SK-N-SH treated with all-trans-retinoic acid at 6 μM for 48 hours (cell line): ENCODE measurements around the gene ZBTB26.
A peak's percentile ranks its signal among the peaks of the same experiment; 100 is the strongest.
"Not testable (repeated sequence)": the region's sequence is repeated elsewhere in the genome, so short reads cannot be mapped to it uniquely, and the experiment has no call there.

Experiments used
- ATAC-seq: fragments of 200-7000 bp; cut with Tn5 transposase; 3 replicates; pipeline ENCODE4 v1.9.1; 2020; ENCODE audit warnings: mild to moderate bottlenecking, moderate library complexity
- ARNTL ChIP-seq: fragments of 450-650 bp; formaldehyde crosslinking; IDR thresholded peaks from 2 replicates; pipeline ENCODE4 v1.5.0; 2020; ENCODE audit warnings: low read depth, mild to moderate bottlenecking, moderate library complexity, borderline replicate concordance
- BACH2 ChIP-seq: fragments of 250-450 bp; sonication (Bioruptor Pico); IDR thresholded peaks from 2 replicates; pipeline ENCODE4 v1.9.0; 2021; ENCODE audit warnings: mild to moderate bottlenecking, borderline replicate concordance
- ESRRG ChIP-seq: fragments of 250-450 bp; sonication (Bioruptor Pico); IDR thresholded peaks from 2 replicates; pipeline ENCODE4 v1.6.1; 2021; ENCODE audit warnings: mild to moderate bottlenecking
- GLIS3 ChIP-seq: fragments of 250-450 bp; sonication (Bioruptor Pico); IDR thresholded peaks from 2 replicates; pipeline ENCODE4 v1.5.0; 2020; ENCODE audit warnings: mild to moderate bottlenecking, moderate library complexity
- OSR1 ChIP-seq: fragments of 250-450 bp; sonication (Bioruptor Pico); IDR thresholded peaks from 2 replicates; pipeline ENCODE4 v1.8.0; 2022; ENCODE audit warnings: moderate library complexity, mild to moderate bottlenecking, inconsistent platforms
- RARB ChIP-seq: fragments of 250-450 bp; sonication (Bioruptor Pico); IDR thresholded peaks from 2 replicates; pipeline ENCODE4 v1.8.0; 2021; ENCODE audit warnings: mild to moderate bottlenecking, moderate library complexity
- TCF4 ChIP-seq: fragments of 250-450 bp; sonication (Bioruptor Pico); IDR thresholded peaks from 2 replicates; pipeline ENCODE4 v1.8.0; 2021; ENCODE audit warnings: mild to moderate bottlenecking, moderate library complexity, borderline replicate concordance
- ZFP3 ChIP-seq: fragments of 250-450 bp; sonication (Bioruptor Pico); IDR thresholded peaks from 2 replicates; pipeline ENCODE4 v1.5.0; 2020; ENCODE audit warnings: mild to moderate bottlenecking, moderate library complexity
- ZNF70 ChIP-seq: fragments of 450-650 bp; formaldehyde crosslinking; IDR thresholded peaks from 2 replicates; pipeline ENCODE4 v1.5.0; 2020; ENCODE audit warnings: mild to moderate bottlenecking, moderate library complexity
- ZNF8 ChIP-seq: fragments of 450-650 bp; formaldehyde crosslinking; IDR thresholded peaks from 2 replicates; pipeline ENCODE4 v1.5.0; 2020; ENCODE audit warnings: mild to moderate bottlenecking, moderate library complexity
- TF ChIP-seq, protein P1 (sequence below): fragments of 250-450 bp; sonication (Bioruptor Pico); IDR thresholded peaks from 2 replicates; pipeline ENCODE4 v1.5.0; 2020; ENCODE audit warnings: mild to moderate bottlenecking, moderate library complexity
- TF ChIP-seq, protein P2 (sequence below): fragments of 250-450 bp; sonication (Bioruptor Pico); IDR thresholded peaks from 2 replicates; pipeline ENCODE4 v1.5.1; 2021; ENCODE audit warnings: mild to moderate bottlenecking, moderate library complexity
- TF ChIP-seq, protein P3 (sequence below): fragments of 250-450 bp; sonication (Bioruptor Pico); IDR thresholded peaks from 2 replicates; pipeline ENCODE4 v1.5.1; 2020; ENCODE audit warnings: low read depth, mild to moderate bottlenecking, moderate library complexity
- TF ChIP-seq, protein P4 (sequence below): fragments of 250-450 bp; sonication (Bioruptor Pico); IDR thresholded peaks from 2 replicates; pipeline ENCODE4 v1.8.0; 2020; ENCODE audit warnings: mild to moderate bottlenecking, moderate library complexity, borderline replicate concordance

ZBTB26 gene

DNA sequence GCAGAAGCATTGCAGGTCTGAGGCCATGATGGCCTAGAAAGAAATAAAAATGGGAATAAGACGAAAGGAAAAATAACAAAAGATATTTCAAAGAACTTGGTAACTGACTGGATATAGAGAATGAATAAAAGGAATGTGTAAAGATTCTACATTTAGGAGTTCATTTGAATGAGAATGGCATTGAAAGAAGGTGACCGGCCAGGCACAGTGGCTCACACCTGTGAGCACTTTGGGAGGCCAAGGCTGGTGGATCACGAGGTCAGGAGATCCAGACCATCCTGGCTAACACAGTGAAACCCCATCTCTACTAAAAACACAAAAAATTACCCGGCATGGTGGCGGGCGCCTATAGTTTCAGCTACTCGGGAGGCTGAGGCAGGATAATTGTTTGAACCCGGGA lies 8.6 kb downstream of the ZBTB26 start (continued):
- TF ChIP-seq, protein P1, sequence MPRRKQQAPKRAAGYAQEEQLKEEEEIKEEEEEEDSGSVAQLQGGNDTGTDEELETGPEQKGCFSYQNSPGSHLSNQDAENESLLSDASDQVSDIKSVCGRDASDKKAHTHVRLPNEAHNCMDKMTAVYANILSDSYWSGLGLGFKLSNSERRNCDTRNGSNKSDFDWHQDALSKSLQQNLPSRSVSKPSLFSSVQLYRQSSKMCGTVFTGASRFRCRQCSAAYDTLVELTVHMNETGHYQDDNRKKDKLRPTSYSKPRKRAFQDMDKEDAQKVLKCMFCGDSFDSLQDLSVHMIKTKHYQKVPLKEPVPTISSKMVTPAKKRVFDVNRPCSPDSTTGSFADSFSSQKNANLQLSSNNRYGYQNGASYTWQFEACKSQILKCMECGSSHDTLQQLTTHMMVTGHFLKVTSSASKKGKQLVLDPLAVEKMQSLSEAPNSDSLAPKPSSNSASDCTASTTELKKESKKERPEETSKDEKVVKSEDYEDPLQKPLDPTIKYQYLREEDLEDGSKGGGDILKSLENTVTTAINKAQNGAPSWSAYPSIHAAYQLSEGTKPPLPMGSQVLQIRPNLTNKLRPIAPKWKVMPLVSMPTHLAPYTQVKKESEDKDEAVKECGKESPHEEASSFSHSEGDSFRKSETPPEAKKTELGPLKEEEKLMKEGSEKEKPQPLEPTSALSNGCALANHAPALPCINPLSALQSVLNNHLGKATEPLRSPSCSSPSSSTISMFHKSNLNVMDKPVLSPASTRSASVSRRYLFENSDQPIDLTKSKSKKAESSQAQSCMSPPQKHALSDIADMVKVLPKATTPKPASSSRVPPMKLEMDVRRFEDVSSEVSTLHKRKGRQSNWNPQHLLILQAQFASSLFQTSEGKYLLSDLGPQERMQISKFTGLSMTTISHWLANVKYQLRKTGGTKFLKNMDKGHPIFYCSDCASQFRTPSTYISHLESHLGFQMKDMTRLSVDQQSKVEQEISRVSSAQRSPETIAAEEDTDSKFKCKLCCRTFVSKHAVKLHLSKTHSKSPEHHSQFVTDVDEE: no peak
- TF ChIP-seq, protein P2, sequence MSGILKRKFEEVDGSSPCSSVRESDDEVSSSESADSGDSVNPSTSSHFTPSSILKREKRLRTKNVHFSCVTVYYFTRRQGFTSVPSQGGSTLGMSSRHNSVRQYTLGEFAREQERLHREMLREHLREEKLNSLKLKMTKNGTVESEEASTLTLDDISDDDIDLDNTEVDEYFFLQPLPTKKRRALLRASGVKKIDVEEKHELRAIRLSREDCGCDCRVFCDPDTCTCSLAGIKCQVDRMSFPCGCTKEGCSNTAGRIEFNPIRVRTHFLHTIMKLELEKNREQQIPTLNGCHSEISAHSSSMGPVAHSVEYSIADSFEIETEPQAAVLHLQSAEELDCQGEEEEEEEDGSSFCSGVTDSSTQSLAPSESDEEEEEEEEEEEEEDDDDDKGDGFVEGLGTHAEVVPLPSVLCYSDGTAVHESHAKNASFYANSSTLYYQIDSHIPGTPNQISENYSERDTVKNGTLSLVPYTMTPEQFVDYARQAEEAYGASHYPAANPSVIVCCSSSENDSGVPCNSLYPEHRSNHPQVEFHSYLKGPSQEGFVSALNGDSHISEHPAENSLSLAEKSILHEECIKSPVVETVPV: no peak
- TF ChIP-seq ZNF8 (CRISPR knock-in tag): no peak
- TF ChIP-seq, all 23 proteins: peak for 0

DNA sequence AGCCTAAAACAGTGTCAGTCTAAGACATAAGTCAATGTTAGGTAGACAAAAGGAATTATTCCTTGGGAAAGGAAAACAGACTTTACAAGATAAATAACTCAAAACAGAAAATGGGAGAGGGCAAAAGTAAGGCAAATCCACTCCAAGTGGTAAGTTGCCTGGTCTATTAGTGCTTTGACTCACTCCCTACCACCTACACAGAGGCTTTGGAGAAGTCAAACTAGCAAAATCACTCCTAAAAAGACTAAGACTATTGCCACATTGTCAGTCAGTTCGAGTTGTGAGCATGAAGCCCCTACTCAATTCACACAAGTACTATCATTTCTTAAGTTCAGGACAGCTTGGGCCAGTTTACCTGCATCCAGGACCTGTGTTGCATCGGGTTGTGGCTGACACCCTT lies 13.0 kb downstream of the ZBTB26 start:
- TF ChIP-seq TCF4 (CRISPR knock-in tag) (no peak), ARNTL (no peak), OSR1 (CRISPR knock-in tag) (no peak), RARB (CRISPR knock-in tag) (no peak), BACH2 (CRISPR knock-in tag) (no peak), ZNF70 (CRISPR knock-in tag) (no peak)
- no peak for ATAC-seq

DNA sequence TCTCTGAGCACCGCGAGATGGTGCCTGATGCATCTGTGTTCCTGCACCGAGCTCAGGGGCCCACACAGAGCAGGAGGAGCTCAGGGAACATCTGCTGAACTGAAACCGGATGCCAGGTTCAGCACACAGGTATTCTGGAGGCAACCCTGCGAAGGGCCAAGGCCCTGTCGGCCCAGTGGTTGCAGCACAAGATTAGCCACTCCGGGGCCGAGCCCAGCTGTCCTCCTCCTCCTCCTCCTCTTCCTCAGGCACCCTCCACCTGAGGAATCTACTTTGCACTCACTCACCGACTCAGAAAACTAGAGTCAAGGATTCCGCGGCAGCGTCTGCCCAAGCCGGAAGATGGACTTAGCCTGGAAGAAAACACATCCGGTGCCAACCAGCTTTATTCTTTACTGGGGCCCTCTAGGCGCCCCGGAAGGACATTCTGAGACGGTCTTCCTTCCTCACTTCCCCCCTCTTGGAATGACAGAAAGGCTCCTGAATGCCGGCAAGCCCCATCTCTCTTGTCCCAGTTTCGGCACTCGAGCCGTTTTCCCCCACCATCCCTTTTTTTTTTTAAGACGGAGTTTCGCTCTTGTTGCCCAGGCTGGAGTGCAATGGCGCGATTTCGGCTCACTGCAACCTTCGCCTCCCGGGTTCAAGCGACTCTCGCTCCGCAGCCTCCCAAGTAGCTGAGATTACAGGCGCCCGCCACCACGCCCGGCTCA lies 18.2 kb downstream of the ZBTB26 start, which contains the start of gene ZBTB6:
Gene ZBTB6 (minus strand): TSS at position 360 of the 710 bp plus-strand sequence. CDS start 1,251 bp downstream, outside the sequence.
- TF ChIP-seq ESRRG (CRISPR knock-in tag) (0 out of 2 replicates have a peak, but pooled peaks have one; percentile 43), GLIS3 (CRISPR knock-in tag) (no peak)
- TF ChIP-seq, protein P3, sequence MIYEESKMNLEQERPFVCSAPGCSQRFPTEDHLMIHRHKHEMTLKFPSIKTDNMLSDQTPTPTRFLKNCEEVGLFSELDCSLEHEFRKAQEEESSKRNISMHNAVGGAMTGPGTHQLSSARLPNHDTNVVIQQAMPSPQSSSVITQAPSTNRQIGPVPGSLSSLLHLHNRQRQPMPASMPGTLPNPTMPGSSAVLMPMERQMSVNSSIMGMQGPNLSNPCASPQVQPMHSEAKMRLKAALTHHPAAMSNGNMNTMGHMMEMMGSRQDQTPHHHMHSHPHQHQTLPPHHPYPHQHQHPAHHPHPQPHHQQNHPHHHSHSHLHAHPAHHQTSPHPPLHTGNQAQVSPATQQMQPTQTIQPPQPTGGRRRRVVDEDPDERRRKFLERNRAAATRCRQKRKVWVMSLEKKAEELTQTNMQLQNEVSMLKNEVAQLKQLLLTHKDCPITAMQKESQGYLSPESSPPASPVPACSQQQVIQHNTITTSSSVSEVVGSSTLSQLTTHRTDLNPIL (CRISPR knock-in tag): no peak
- ATAC-seq: peak; percentile 99

DNA sequence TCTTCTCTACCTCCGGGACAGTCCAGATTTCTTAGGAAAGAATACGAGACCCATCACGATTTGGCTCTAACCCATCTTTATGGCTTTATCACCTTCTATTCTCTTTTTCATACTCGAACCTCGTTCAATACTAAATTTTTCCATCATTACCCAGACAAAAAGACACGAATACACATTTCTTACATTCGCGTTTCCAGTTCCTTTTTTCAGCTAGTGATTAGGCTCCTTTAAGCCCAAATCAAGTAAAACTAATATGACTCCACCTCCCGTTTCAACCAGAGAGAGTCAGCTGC lies 18.7 kb downstream of the ZBTB26 start:
- no peak for ATAC-seq
- TF ChIP-seq, protein P4, sequence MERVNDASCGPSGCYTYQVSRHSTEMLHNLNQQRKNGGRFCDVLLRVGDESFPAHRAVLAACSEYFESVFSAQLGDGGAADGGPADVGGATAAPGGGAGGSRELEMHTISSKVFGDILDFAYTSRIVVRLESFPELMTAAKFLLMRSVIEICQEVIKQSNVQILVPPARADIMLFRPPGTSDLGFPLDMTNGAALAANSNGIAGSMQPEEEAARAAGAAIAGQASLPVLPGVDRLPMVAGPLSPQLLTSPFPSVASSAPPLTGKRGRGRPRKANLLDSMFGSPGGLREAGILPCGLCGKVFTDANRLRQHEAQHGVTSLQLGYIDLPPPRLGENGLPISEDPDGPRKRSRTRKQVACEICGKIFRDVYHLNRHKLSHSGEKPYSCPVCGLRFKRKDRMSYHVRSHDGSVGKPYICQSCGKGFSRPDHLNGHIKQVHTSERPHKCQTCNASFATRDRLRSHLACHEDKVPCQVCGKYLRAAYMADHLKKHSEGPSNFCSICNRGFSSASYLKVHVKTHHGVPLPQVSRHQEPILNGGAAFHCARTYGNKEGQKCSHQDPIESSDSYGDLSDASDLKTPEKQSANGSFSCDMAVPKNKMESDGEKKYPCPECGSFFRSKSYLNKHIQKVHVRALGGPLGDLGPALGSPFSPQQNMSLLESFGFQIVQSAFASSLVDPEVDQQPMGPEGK: no peak
- TF ChIP-seq GLIS3 (CRISPR knock-in tag): no peak
- TF ChIP-seq ZNF70 (CRISPR knock-in tag): no peak
- no peak for TF ChIP-seq OSR1 (CRISPR knock-in tag)

DNA sequence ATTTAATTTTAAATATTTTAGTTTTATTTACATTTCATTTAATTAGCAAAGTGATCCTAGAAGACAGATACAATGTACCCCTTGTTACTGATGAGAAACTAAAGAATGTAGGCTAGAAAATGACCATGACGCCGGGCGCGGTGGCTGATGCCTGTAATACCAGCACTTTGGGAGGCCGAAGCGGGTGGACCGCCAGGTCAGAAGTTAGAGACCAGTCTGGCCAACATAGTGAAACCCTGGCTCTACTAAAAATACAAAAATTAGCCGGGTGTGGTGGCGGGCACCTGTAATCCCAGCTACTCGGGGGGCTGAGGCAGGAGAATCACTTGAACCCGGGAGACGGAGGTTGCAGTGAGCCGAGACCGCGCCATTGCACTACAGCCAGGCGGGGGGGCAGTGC lies 25.2 kb downstream of the ZBTB26 start:
- not testable (repeated sequence) for ATAC-seq

DNA sequence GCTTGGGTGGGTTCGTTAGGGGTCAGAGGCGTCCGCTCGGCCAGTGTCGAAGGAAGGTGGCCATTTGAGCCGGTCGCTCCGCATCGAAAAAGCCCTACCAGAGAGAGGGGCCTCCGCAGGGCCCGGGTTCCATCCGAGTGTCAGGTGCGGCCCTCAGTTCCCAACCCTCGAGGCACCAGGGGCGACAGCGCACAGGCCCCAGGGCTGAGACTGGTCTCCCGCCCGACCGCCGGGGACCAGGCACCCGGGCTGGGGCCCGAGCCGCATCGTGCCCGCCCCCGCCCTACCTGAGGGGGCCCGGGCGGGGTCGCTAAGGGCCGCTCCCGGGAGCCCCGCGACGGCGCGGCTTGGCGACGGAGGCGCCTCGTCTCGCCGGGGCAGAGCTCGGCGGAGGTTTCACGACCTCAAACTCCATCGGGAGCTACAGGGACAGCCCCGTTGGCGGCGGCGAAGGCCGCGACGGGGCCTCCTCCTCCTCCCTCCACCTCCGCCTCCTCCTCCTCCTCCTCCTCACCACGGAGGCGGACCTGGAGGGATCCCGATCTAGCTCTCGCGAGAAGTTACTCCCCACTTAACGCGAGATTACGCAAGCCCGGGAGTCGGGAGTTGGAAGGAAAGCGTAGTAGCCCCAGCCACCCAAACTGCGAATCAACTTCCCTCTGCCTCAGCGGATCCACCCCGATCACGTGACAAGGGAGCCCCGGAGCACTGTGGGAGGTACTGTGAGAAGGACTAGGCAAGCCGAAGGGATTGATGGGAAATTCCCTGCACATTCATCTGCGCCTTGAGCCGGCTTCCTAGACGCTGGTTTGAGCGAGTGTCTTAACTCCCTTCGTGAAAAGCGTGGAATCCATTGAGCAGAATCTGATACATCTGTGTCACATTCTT lies 26.2 kb downstream of the ZBTB26 start, which contains the start of gene RC3H2:
Gene RC3H2 (minus strand): TSS at position 537 of the 888 bp plus-strand sequence. CDS start 7,850 bp downstream, outside the sequence.
- ATAC-seq: peak; percentile 94
- TF ChIP-seq GLIS3 (CRISPR knock-in tag) (peak; percentile 36; the same call in 1 of the 2 replicates), OSR1 (CRISPR knock-in tag) (no peak), ZFP3 (CRISPR knock-in tag) (0 out of 2 replicates have a peak, but pooled peaks have one; percentile 14)
- TF ChIP-seq, all 23 proteins: peak for 2
